Thyroid gland (tissue), 4 donors: Measurements from ENCODE around the gene VWF. TPM values are rescaled to one million over a fixed set of nuclear protein-coding genes. Genes with fewer than 3 reads are reported as not detected.

Experiments used
- DNase-seq, 2 donors: peaks; one replicate each; pipeline ENCODE4 v3.0.0-alpha.2; 2019
- H3K27ac ChIP-seq, 3 donors: fragments of 200-600 bp; sonication (generic); 1 replicate in 2 of 3; 2 replicates in 1 of 3; pipeline ENCODE4 v1.5.1; 2016 to 2019; ENCODE audit warnings: mild to moderate bottlenecking in 1 of 3, moderate library complexity in 1 of 3
- H3K27me3 ChIP-seq: fragments of 200-600 bp; sonication (generic); one replicate; pipeline ENCODE4 v1.5.1; 2019
- H3K36me3 ChIP-seq, 2 donors: fragments of 200-600 bp; sonication (generic); one replicate each; pipeline ENCODE4 v1.5.1; 2016 to 2019
- H3K4me1 ChIP-seq, 2 donors: fragments of 200-600 bp; sonication (generic); one replicate each; pipeline ENCODE4 v1.5.1; 2017 to 2019
- H3K4me3 ChIP-seq, 3 donors: fragments of 200-600 bp; sonication (generic); replicated peaks in 1 of 3; 1 replicate in 2 of 3; 2 replicates in 1 of 3; pipeline ENCODE4 v1.5.1; 2016; ENCODE audit warnings: mild to moderate bottlenecking in 1 of 3
- H3K9me3 ChIP-seq: fragments of 200-600 bp; sonication (generic); one replicate; pipeline ENCODE4 v1.5.1; 2017
- CTCF ChIP-seq, 6 experiments: fragments of 200-600 bp in 3 of 6; fragments of 450-650 bp in 3 of 6; sonication (generic) in 3 of 6; IDR thresholded peaks; one replicate each; pipeline ENCODE4 v1.5.1; 2016 to 2019; ENCODE audit warnings: antibody characterized with exemption in 6 of 6, mild to moderate bottlenecking in 2 of 6, inconsistent platforms in 1 of 6, moderate library complexity in 1 of 6
- POLR2A ChIP-seq, 2 donors: fragments of 450-650 bp; IDR thresholded peaks; one replicate each; pipeline ENCODE4 v1.6.1; 2017; ENCODE audit warnings: antibody characterized with exemption in 2 of 2, mild to moderate bottlenecking in 2 of 2, moderate library complexity in 1 of 2
- WGBS, 2 donors: methylation state at CpG; one replicate each; pipeline ENCODE4 v1.1.5; 2017; 5-methylcytosine and 5-hydroxymethylcytosine counted together
- intact Hi-C: fragments of 100-400 bp; cut with DNase I; formaldehyde crosslinking; loops from one replicate; pipeline ENCODE4 v1.15.1; 2023
- total RNA-seq, 4 donors: library from RNA; depleted of rRNA; stranded (reverse); fragments of >200 nt; gene quantifications; one replicate each; pipeline ENCODE4 v1.2.3, GENCODE V29; 2016

VWF gene
- total RNA-seq, 4 donors from 2014 or later = 54.3 to 169 (median 98.5) TPM

DNA sequence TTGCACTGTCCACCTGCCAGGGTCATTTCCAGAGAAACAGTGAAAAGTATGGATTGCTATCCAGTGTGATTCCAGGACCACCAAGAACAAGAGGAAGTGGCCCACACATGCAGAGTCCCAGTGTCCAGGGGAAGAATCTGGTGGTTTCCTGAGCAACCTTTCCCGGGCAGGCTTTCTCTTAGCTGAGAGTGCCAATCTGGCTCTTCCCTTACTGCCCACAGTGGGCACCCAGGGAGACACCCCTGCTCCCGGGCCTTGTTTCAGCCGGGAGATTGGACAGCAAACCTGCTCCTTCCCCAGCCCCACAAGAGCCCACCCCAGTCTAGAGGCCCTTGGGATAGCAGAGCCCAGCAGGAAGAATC is 62.1 kb downstream of the VWF start:
- Histone ChIP-seq H3K9me3 (no peaks in the 10 kb centered on the region), H3K4me3 (no peak overlapping the region), H3K27ac (no peak overlapping the region), H3K4me1 (peaks cover 0 to 10% of the 10 kb centered on the region in 2 donors), H3K27me3 (no peaks in the 10 kb centered on the region), H3K36me3 (no peaks in the 10 kb centered on the region)
- intact Hi-C loops = loop anchor here (5.0 kb wide), 1 partner anchor 220 kb away; no protein-coding TSS in a partner anchor
- 65 to 80% methylated on average over 3 of the region's 3 CpGs for WGBS, 2 donors
- no peak for DNase-seq
- TF ChIP-seq POLR2A (IDR thresholded peaks at IDR 0.05) (no peak), CTCF (IDR thresholded peaks at IDR 0.05) (no peak)

DNA sequence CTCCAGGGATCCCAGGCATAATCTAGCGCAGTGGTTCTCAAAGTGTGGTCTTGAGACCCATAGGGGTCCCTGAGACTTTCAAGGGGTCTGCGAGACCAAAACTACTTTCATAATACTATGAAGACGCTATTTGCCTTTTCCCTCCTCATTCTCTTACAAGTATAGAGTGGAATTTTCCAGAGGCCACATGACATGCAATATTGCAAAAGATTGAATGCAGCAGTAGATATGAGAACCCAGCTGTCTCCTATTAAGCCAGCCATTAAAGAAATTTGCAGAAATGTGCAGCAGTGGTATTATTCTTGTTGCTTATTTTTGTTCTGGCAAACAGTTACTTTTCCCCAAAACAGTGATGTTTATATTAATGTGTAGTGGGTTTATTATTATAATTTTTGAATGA is 62.8 kb downstream of the VWF start:
- Histone ChIP-seq H3K4me1 (peaks cover 0 to 14% of the 10 kb centered on the region in 2 donors), H3K4me3 (no peak overlapping the region), H3K27ac (no peak overlapping the region), H3K27me3 (no peaks in the 10 kb centered on the region), H3K9me3 (no peaks in the 10 kb centered on the region), H3K36me3 (no peaks in the 10 kb centered on the region)
- WGBS, 2 donors = 89 to 92% methylated on average over 3 of the region's 3 CpGs
- intact Hi-C loops = loop anchor here (5.0 kb wide), 1 partner anchor 221 kb away; no protein-coding TSS in a partner anchor
- TF ChIP-seq POLR2A (IDR thresholded peaks at IDR 0.05) (no peak), CTCF (IDR thresholded peaks at IDR 0.05) (no peak)
- DNase-seq = no peak

DNA sequence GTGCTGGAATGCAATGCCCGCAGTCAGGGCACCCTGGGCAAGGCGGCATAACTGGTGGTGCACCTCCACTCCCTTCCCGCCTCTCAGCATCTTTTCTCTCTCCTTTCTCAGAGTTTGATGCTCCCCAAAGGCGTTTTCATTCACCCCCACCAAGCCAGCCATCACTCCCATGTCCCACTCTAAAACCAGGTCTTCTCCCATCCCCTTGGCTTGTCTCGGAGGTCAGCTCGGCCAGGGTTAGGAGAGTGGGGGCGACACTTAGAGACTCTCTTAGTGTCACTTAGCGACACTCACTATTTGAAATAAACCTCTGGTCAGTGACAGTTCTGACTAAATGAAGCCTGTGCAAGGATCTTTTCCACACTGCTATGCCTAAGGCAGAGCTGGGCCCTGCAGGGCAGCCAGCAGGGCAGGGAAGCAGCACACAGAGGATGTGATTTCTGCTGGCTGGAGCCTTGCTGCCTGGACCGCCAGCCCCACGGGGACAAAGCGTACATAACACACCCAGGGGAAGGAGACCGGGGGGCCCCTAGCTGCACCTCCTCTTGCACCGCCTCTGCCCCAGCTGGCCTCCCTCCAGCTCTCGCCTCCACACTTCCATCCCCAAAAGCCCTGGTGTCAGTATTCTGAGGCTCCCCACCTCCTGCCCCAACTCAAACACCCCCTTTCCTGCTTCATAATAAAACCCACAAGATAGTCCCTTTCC is 64.5 kb downstream of the VWF start:
- H3K4me1 ChIP-seq = peaks cover 0 to 13% of the 10 kb centered on the region in 2 donors
- H3K27ac ChIP-seq = no peak overlapping the region
- WGBS, 2 donors = 78 to 81% methylated on average over 14 of the region's 14 CpGs
- intact Hi-C loops = loop anchor here (5.0 kb wide), 1 partner anchor 222 kb away; no protein-coding TSS in a partner anchor
- no peak for DNase-seq
- H3K9me3 ChIP-seq = no peaks in the 10 kb centered on the region
- H3K4me3 ChIP-seq = no peak overlapping the region
- TF ChIP-seq CTCF (IDR thresholded peaks at IDR 0.05) (no peak), POLR2A (IDR thresholded peaks at IDR 0.05) (no peak)
- no peaks in the 10 kb centered on the region for H3K27me3 ChIP-seq
- H3K36me3 ChIP-seq = no peaks in the 10 kb centered on the region

DNA sequence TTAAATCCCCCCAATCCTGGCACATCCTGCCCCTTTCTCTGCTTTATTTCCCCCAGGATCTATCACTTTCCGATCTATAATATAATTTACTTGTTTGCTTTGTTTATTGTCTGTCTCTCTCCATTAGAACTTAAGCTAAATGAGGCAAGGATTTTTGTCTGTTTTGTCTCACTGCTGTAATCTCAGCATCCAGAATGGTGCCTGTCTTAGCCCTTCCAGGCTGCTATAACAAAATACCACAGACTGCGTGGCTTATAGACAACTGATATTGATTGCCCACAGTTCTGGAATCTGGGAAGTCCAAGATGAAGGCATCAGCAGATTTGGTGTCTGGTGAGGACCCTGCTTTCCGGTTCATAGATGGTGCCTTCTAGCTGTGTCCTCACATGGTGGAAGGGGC is 65.2 kb downstream of the VWF start:
- DNase-seq = no peak
- no peak for TF ChIP-seq POLR2A (IDR thresholded peaks at IDR 0.05)
- Histone ChIP-seq H3K27me3 (no peaks in the 10 kb centered on the region), H3K9me3 (no peaks in the 10 kb centered on the region), H3K36me3 (no peaks in the 10 kb centered on the region), H3K4me1 (peaks cover 4 to 11% of the 10 kb centered on the region in 2 donors), H3K4me3 (no peak overlapping the region), H3K27ac (no peak overlapping the region)
- WGBS, 2 donors = 91 to 94% methylated on average over 3 of the region's 3 CpGs
- intact Hi-C loops = no loop called here

- Histone ChIP-seq H3K27ac (no peak overlapping the region), H3K36me3 (no peaks in the 10 kb centered on the region), H3K9me3 (no peaks in the 10 kb centered on the region), H3K4me3 (no peak overlapping the region), H3K27me3 (no peaks in the 10 kb centered on the region), H3K4me1 (peaks cover 10 to 17% of the 10 kb centered on the region in 2 donors)
- intact Hi-C loops = no loop called here
- WGBS, 2 donors = 70 to 88% methylated on average over 9 to 13 of the region's 15 CpGs
- TF ChIP-seq POLR2A (IDR thresholded peaks at IDR 0.05) = no peak
- DNase-seq = no peak
Measured at GRCh38 chr12:6058481-6059161, 65.8 kb downstream of the VWF start.

DNA sequence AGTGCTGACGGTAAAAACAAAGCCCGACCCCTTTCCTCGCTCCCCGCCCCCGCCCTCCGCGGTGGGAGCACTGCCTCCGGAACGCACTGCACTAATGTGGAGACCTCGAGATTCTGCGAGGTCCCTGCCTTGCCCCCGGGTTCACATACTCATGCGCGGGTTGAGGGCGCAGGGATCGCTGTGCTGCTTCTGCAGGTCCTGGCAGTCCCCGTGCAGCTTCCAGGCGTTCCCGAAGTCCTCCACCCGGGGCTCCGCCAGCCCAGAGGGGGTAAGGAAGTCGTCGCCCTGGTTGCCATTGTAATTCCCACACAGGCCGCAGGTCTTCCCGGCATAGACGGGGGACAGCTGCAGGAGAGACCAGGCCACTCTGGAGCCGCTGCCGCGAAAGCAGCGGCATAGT is 66.8 kb downstream of the VWF start:
- 55 to 78% methylated on average over 12 to 30 of the region's 30 CpGs for WGBS, 2 donors
- Histone ChIP-seq H3K36me3 (no peaks in the 10 kb centered on the region), H3K27ac (no peak overlapping the region), H3K4me1 (peaks cover 15 to 25% of the 10 kb centered on the region in 2 donors), H3K9me3 (no peaks in the 10 kb centered on the region), H3K4me3 (no peak overlapping the region), H3K27me3 (no peaks in the 10 kb centered on the region)
- intact Hi-C loops = no loop called here
- TF ChIP-seq POLR2A (IDR thresholded peaks at IDR 0.05) (no peak), CTCF (IDR thresholded peaks at IDR 0.05) (no peak)
- no peak for DNase-seq
